Large intestine (tissue), 3 donors: ENCODE results near the gene AUTS2. TPM values are rescaled to one million over a fixed set of nuclear protein-coding genes. Genes with fewer than 3 reads are reported as not detected.

ENCODE experiments used
- DNase-seq, 2 donors: peaks; one replicate each; pipeline versions ENCODE4 v3.0.0 to v3.0.0-alpha.2; 2013
- H3K27ac ChIP-seq: one replicate; pipeline ENCODE4 v1.5.1; 2013; ENCODE audit warnings: low read length
- H3K27me3 ChIP-seq: 2 replicates; pipeline ENCODE4 v1.6.1; 2013; ENCODE audit warnings: low read length; ENCODE audit not compliant: control insufficient read depth, insufficient read depth
- H3K36me3 ChIP-seq: 2 replicates; pipeline ENCODE4 v1.6.1; 2013; ENCODE audit warnings: low read length; ENCODE audit not compliant: control insufficient read depth, insufficient read depth
- H3K4me1 ChIP-seq: one replicate; pipeline ENCODE4 v1.6.1; 2013; ENCODE audit warnings: low read length; ENCODE audit not compliant: control insufficient read depth, insufficient read depth
- H3K4me3 ChIP-seq: one replicate; pipeline ENCODE4 v1.5.1; 2013; ENCODE audit warnings: low read length
- H3K9me3 ChIP-seq: one replicate; pipeline ENCODE4 v1.6.1; 2013; ENCODE audit warnings: mild to moderate bottlenecking, low read depth, low read length, moderate library complexity; ENCODE audit not compliant: control insufficient read depth
- WGBS: methylation state at CpG from one replicate; pipeline ENCODE4 v1.1.5; 2013; ENCODE audit warnings: low lambda C conversion rate; ENCODE audit not compliant: insufficient coverage; 5-methylcytosine and 5-hydroxymethylcytosine counted together
- polyA plus RNA-seq: library from polyadenylated mRNA; unstranded; fragments of 120-200 nt; gene quantifications from one replicate; pipeline ENCODE4 v1.2.1, GENCODE V29; 2013

Gene AUTS2
- polyA plus RNA-seq, 1 donor = 51.3 TPM

DNA sequence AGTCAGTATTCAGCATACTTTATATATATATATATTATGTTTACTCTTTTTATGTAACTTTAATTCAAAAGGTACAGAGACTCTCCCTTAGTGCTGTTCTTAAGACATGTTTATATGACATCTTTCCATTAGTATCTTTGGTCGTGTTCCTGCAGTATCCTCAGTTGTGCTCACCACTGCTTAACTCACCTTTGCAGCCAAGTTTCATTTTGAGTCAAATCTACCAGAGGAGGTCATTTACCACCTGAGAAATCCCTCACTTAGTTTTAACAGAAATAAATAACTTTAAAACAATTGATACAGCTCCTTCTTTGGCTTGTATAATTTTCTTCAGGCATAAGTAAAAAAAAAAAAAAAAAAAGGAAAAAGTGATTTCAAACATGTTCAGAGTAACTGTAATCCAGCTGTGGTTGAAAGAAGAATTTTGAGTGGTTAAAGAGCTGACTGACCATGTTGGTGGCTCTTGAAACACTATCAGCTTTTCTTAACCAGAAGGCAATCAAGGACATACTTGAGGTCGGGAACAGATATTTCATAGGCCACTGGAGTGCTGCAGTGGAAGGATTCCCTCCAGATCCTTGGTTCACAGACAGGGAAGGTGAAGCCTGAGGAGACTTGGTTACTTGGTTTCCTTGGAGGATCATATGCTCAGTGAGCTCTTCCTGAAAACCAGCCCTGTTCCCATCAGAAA lies 116.8 kb downstream of the AUTS2 start:
- Histone ChIP-seq H3K36me3 (no peaks in the 10 kb centered on the region), H3K27ac (no peak overlapping the region), H3K4me3 (no peak overlapping the region), H3K9me3 (no peaks in the 10 kb centered on the region), H3K4me1 (no peaks in the 10 kb centered on the region), H3K27me3 (no peaks in the 10 kb centered on the region)
- DNase-seq = no peak
- WGBS = 17% methylated on average over 1 of the region's 2 CpGs

GRCh38 chr7:69717221-69717620 lies 118.9 kb downstream of the AUTS2 start:
- H3K4me1 ChIP-seq = no peaks in the 10 kb centered on the region
- no peaks in the 10 kb centered on the region for H3K9me3 ChIP-seq
- DNase-seq = peak in 1 of 2 donors; percentile 24
- H3K27ac ChIP-seq = no peak overlapping the region
- H3K27me3 ChIP-seq = no peaks in the 10 kb centered on the region
- H3K4me3 ChIP-seq = no peak overlapping the region
- no CpG with 5 or more reads among the region's 2 CpGs for WGBS
- no peaks in the 10 kb centered on the region for H3K36me3 ChIP-seq

GRCh38 chr7:69719717-69720116 lies 121.4 kb downstream of the AUTS2 start:
- no peaks in the 10 kb centered on the region for H3K36me3 ChIP-seq
- no peak overlapping the region for H3K27ac ChIP-seq
- no peak for DNase-seq
- H3K4me1 ChIP-seq = no peaks in the 10 kb centered on the region
- H3K4me3 ChIP-seq = no peak overlapping the region
- H3K27me3 ChIP-seq = no peaks in the 10 kb centered on the region
- H3K9me3 ChIP-seq = no peaks in the 10 kb centered on the region

DNA sequence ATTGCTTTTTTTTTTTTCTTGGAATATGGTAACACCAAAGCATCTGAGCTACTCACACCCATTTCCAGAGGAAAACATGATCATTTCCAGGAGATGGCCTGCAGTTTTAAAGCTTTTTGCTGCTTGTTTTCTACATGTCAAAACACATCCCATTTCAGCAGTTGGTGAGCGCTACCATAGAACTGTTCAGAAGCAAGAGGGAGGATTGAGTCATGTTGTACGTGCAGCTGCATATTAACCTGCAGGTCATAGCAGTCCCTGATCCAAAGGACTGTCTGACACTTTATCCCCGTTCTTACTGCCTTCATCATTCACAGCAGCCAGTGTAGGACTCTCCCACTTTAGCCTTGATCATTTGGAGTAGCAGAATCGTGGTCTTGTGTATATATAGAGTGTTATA lies 124.6 kb downstream of the AUTS2 start:
- Histone ChIP-seq H3K27ac (no peak overlapping the region), H3K4me3 (no peak overlapping the region), H3K4me1 (no peaks in the 10 kb centered on the region), H3K27me3 (no peaks in the 10 kb centered on the region), H3K9me3 (no peaks in the 10 kb centered on the region), H3K36me3 (no peaks in the 10 kb centered on the region)
- WGBS = 100% methylated on average over 1 of the region's 4 CpGs
- no peak for DNase-seq

DNA sequence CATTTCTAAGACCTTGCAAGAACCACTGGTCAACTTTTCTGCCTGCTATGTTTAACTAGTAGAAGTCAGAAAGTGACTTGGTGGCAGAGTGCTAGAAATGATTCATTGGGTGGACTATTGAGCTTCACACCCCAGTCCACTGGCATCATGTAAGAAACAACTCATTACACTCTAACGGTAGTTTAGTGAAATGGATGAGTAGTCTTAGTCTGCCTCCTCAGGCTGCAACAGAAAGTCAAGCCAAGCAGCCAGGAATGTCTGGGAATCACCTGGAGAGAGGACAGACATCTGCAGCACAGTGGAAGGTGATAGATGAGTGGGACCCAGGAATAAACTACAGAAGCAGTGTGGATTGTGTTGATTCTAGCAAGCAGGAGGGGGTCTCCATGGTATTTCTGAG lies 125.4 kb downstream of the AUTS2 start:
- Histone ChIP-seq H3K27ac (no peak overlapping the region), H3K36me3 (no peaks in the 10 kb centered on the region), H3K27me3 (no peaks in the 10 kb centered on the region), H3K4me3 (no peak overlapping the region), H3K9me3 (no peaks in the 10 kb centered on the region), H3K4me1 (no peaks in the 10 kb centered on the region)
- WGBS = no CpG with 5 or more reads among the region's 1 CpG
- peak in 1 of 2 donors; percentile 34 for DNase-seq

DNA sequence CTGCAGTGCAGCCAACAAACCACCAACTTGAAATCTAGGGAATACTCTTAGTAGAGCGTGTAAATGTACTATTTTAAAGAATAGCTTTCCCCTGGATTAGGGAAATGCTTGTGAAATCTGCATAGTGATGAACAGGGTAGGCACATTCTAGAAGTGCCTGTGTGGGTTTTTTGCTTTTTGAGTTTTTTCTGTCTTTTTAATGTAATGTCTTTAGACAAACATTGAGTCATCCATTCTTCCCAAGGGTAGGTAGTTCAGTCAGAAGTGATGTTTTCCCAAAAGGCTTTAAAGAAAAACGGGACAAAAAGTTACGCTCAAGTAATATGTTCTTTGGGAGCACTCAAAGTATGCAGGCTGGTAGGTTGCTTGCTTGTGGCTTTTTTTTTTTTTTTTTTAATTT lies 130.0 kb downstream of the AUTS2 start:
- no peak overlapping the region for H3K27ac ChIP-seq
- H3K4me3 ChIP-seq = no peak overlapping the region
- no peaks in the 10 kb centered on the region for H3K4me1 ChIP-seq
- no peak for DNase-seq
- no peaks in the 10 kb centered on the region for H3K9me3 ChIP-seq
- no peaks in the 10 kb centered on the region for H3K27me3 ChIP-seq
- no peaks in the 10 kb centered on the region for H3K36me3 ChIP-seq
- 100% methylated on average over 1 of the region's 3 CpGs for WGBS

- Histone ChIP-seq H3K4me1 (no peaks in the 10 kb centered on the region), H3K36me3 (no peaks in the 10 kb centered on the region), H3K9me3 (no peaks in the 10 kb centered on the region), H3K27ac (no peak overlapping the region), H3K4me3 (no peak overlapping the region), H3K27me3 (no peaks in the 10 kb centered on the region)
- WGBS = 25% methylated on average over 1 of the region's 2 CpGs
- DNase-seq = peak; percentile 57 to 79
These were observed 133.9 kb downstream of the AUTS2 start for GRCh38 chr7:69732203-69732602.

GRCh38 chr7:69735582-69735981 lies 137.3 kb downstream of the AUTS2 start:
- no peaks in the 10 kb centered on the region for H3K27me3 ChIP-seq
- no peaks in the 10 kb centered on the region for H3K9me3 ChIP-seq
- no peaks in the 10 kb centered on the region for H3K4me1 ChIP-seq
- no peak overlapping the region for H3K27ac ChIP-seq
- no peaks in the 10 kb centered on the region for H3K36me3 ChIP-seq
- DNase-seq = no peak
- H3K4me3 ChIP-seq = no peak overlapping the region
- WGBS = no CpG with 5 or more reads among the region's 2 CpGs

- Histone ChIP-seq H3K4me1 (no peaks in the 10 kb centered on the region), H3K9me3 (no peaks in the 10 kb centered on the region), H3K27me3 (no peaks in the 10 kb centered on the region), H3K36me3 (no peaks in the 10 kb centered on the region), H3K4me3 (no peak overlapping the region), H3K27ac (no peak overlapping the region)
- 100% methylated on average over 1 of the region's 3 CpGs for WGBS
- no peak for DNase-seq
These were observed 138.0 kb downstream of the AUTS2 start for GRCh38 chr7:69736126-69736810.

DNA sequence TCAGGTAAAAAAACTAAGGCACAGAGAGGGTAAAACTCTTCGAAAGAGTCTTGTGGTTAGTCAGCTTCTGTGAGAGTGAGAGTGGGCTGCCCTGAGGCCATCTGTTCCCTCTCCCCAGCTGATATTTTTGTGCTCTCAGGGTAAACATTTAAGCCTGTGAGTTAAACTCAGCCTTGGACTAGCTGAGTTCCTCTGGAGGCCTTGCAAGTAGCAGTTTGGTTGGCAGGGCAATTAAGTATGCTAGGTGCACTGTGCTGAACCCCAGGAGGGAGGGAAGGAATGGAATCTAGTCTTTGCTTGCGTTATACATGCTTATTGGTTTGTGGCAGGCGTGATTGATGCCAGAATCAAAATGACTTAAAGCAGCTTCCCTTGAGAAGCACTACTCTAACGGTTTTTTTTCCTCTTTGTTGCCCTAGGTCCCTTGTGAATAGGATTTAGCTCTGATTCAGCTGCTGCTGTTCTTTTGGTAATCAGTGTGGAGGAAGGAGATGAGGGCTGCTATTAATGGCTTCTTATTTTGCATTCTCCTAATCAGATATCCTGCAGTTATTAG lies 140.2 kb downstream of the AUTS2 start:
- peak in 1 of 2 donors; percentile 30 for DNase-seq
- WGBS = no CpG with 5 or more reads among the region's 4 CpGs
- Histone ChIP-seq H3K9me3 (no peaks in the 10 kb centered on the region), H3K4me3 (no peak overlapping the region), H3K4me1 (no peaks in the 10 kb centered on the region), H3K27ac (no peak overlapping the region), H3K27me3 (no peaks in the 10 kb centered on the region), H3K36me3 (no peaks in the 10 kb centered on the region)
